H1 (cell line): ENCODE measurements around the gene ZNF608. TPM values are rescaled to one million over a fixed set of nuclear protein-coding genes. Genes with fewer than 3 reads are reported as not detected.

Experiments used
- CTCF ChIA-PET: fragments of 300-600 bp; sonication (Branson Sonifier 250); formaldehyde crosslinking; loops from one replicate; lab custom pipeline; 2021; ENCODE audit not compliant: partially characterized antibody; lab: Charles Lee
- POLR2A ChIA-PET: fragments of 300-600 bp; sonication (Branson Sonifier 250); formaldehyde crosslinking; loops from one replicate; lab custom pipeline; 2021; ENCODE audit warnings: inconsistent platforms; ENCODE audit not compliant: partially characterized antibody; lab: Charles Lee
- DNase-seq, 2 experiments: peaks; one replicate each; pipeline versions ENCODE4 v3.0.0 to v3.0.0-alpha.2; 2010 to 2022; ENCODE audit warnings: low spot score in 2 of 2, low read depth in 1 of 2, mixed read lengths in 1 of 2
- FAIRE-seq: peaks from 2 replicates; lab custom pipeline; 2011; peaks lifted over from hg19 to GRCh38; lab: Jason Lieb, UNC
- H2AFZ ChIP-seq: 2 replicates; pipeline ENCODE4 v1.8.1; 2012; ENCODE audit warnings: low read length, inconsistent platforms
- H2AK5ac ChIP-seq: 2 replicates; pipeline ENCODE4 v1.6.1; 2013; ENCODE audit warnings: low read depth, low read length
- H2BK120ac ChIP-seq: replicated peaks from 2 replicates; pipeline ENCODE3; 2013; ENCODE audit warnings: low read depth, low read length, inconsistent platforms
- H2BK12ac ChIP-seq: 2 replicates; pipeline ENCODE4 v1.6.1; 2013; ENCODE audit warnings: low read depth, low read length
- H2BK15ac ChIP-seq: 2 replicates; pipeline ENCODE4 v1.6.1; 2013; ENCODE audit warnings: low read length
- H2BK20ac ChIP-seq: 2 replicates; pipeline ENCODE4 v1.6.1; 2013; ENCODE audit warnings: low read length
- H2BK5ac ChIP-seq: 2 replicates; pipeline ENCODE4 v1.6.1; 2013; ENCODE audit warnings: low read depth, low read length
- H3K14ac ChIP-seq: 2 replicates; pipeline ENCODE4 v1.6.1; 2013; ENCODE audit warnings: inconsistent platforms; ENCODE audit not compliant: insufficient read length
- H3K18ac ChIP-seq: 2 replicates; pipeline ENCODE4 v1.6.1; 2013; ENCODE audit warnings: low read length; ENCODE audit errors: extremely low read depth
- H3K23ac ChIP-seq: 2 replicates; pipeline ENCODE4 v1.6.1; 2013; ENCODE audit warnings: inconsistent platforms; ENCODE audit not compliant: insufficient read length
- H3K23me2 ChIP-seq: 2 replicates; pipeline ENCODE4 v1.6.1; 2013; ENCODE audit warnings: low read depth, low read length
- H3K27ac ChIP-seq: 2 replicates; pipeline ENCODE4 v1.6.1; 2011; ENCODE audit warnings: low read depth, low read length, inconsistent platforms
- H3K27me3 ChIP-seq, 4 experiments: replicated peaks in 1 of 4; 1 replicate in 1 of 4; 2 replicates in 3 of 4; pipeline versions ENCODE4 v1.6.1 to v1.8.1; 2011 to 2013; ENCODE audit warnings: low read length in 3 of 4, mild to moderate bottlenecking in 3 of 4, inconsistent platforms in 2 of 4, mixed read lengths in 2 of 4, moderate library complexity in 1 of 4; ENCODE audit not compliant: control insufficient read depth in 3 of 4, insufficient read depth in 3 of 4; ENCODE audit errors: extremely low read depth in 1 of 4
- H3K36me3 ChIP-seq, 4 experiments: 2 replicates each; pipeline versions ENCODE4 v1.6.1 to v1.8.1; 2011 to 2013; ENCODE audit warnings: mild to moderate bottlenecking in 4 of 4, low read length in 3 of 4, moderate library complexity in 2 of 4, control low read depth in 1 of 4, inconsistent platforms in 1 of 4; ENCODE audit not compliant: insufficient read depth in 4 of 4, control insufficient read depth in 2 of 4
- H3K4ac ChIP-seq: replicated peaks from 2 replicates; pipeline ENCODE3; 2013; ENCODE audit warnings: low read length, low read depth, mixed read lengths, inconsistent platforms; ENCODE audit not compliant: insufficient read length
- H3K4me1 ChIP-seq, 4 experiments: replicated peaks in 1 of 4; 1 replicate in 1 of 4; 2 replicates in 3 of 4; pipeline versions ENCODE4 v1.6.1 to v1.8.1; 2011 to 2013; ENCODE audit warnings: low read length in 3 of 4, inconsistent platforms in 2 of 4, mixed read lengths in 1 of 4; ENCODE audit not compliant: insufficient read depth in 4 of 4, control insufficient read depth in 3 of 4
- H3K4me2 ChIP-seq, 2 experiments: 2 replicates each; pipeline versions ENCODE4 v1.6.1 to v1.8.1; 2011 to 2013; ENCODE audit warnings: low read depth in 2 of 2, low read length in 2 of 2, control low read depth in 1 of 2, inconsistent platforms in 1 of 2, mild to moderate bottlenecking in 1 of 2; ENCODE audit not compliant: insufficient read depth in 1 of 2
- H3K4me3 ChIP-seq, 4 experiments: fragments of 200-600, 300-600 bp in 1 of 4; sonication (generic), shearing (Covaris generic), sonication (Bioruptor Twin) in 1 of 4; 2 replicates each; pipeline versions ENCODE4 v1.5.1 to v1.8.1; 2011 to 2016; ENCODE audit warnings: low read length in 4 of 4, low read depth in 3 of 4, control low read depth in 2 of 4, inconsistent platforms in 2 of 4, mild to moderate bottlenecking in 2 of 4, mixed read lengths in 1 of 4, moderate library complexity in 1 of 4; ENCODE audit not compliant: insufficient read depth in 2 of 4; ENCODE audit errors: extremely low read depth in 1 of 4
- H3K56ac ChIP-seq: replicated peaks from 2 replicates; pipeline ENCODE3; 2013; ENCODE audit warnings: low read depth, mild to moderate bottlenecking, mixed read lengths, low read length, inconsistent platforms; ENCODE audit not compliant: insufficient read length
- H3K79me1 ChIP-seq: 2 replicates; pipeline ENCODE4 v1.6.1; 2013; ENCODE audit warnings: low read depth, low read length, control low read depth
- H3K79me2 ChIP-seq, 2 experiments: 2 replicates each; pipeline versions ENCODE4 v1.6.1 to v1.8.1; 2012 to 2013; ENCODE audit warnings: low read length in 2 of 2, mild to moderate bottlenecking in 2 of 2, inconsistent platforms in 1 of 2; ENCODE audit not compliant: insufficient read depth in 2 of 2, control insufficient read depth in 1 of 2
- H3K9ac ChIP-seq, 4 experiments: replicated peaks in 1 of 4; 1 replicate in 1 of 4; 2 replicates in 3 of 4; pipeline versions ENCODE4 v1.6.1 to v1.8.1; 2011 to 2013; ENCODE audit warnings: low read depth in 3 of 4, low read length in 3 of 4, control low read depth in 2 of 4, mild to moderate bottlenecking in 2 of 4, moderate library complexity in 2 of 4, inconsistent platforms in 1 of 4; ENCODE audit errors: extremely low read depth in 1 of 4
- H3K9me3 ChIP-seq, 2 experiments: 2 replicates each; pipeline versions ENCODE4 v1.6.1 to v1.8.1; 2012 to 2013; ENCODE audit warnings: mild to moderate bottlenecking in 2 of 2, moderate library complexity in 2 of 2, control low read depth in 1 of 2, inconsistent platforms in 1 of 2, low read depth in 1 of 2, low read length in 1 of 2, mixed read lengths in 1 of 2; ENCODE audit not compliant: insufficient read depth in 2 of 2
- H4K20me1 ChIP-seq, 2 experiments: replicated peaks in 1 of 2; 2 replicates each; pipeline versions ENCODE3 to v1.8.1; 2011 to 2013; ENCODE audit warnings: inconsistent platforms in 2 of 2, low read length in 2 of 2, mild to moderate bottlenecking in 1 of 2; ENCODE audit not compliant: insufficient read depth in 2 of 2, control insufficient read depth in 1 of 2
- H4K5ac ChIP-seq: 2 replicates; pipeline ENCODE4 v1.6.1; 2013; ENCODE audit warnings: low read length, low read depth, mixed read lengths, inconsistent platforms; ENCODE audit not compliant: insufficient read length
- H4K8ac ChIP-seq: 2 replicates; pipeline ENCODE4 v1.8.0; 2013; ENCODE audit warnings: mild to moderate bottlenecking, moderate library complexity, low read length, inconsistent platforms; ENCODE audit not compliant: insufficient read depth; ENCODE audit errors: extremely low read depth
- H4K91ac ChIP-seq: replicated peaks from 2 replicates; pipeline ENCODE3; 2013; ENCODE audit warnings: low read length, mixed read lengths, inconsistent platforms; ENCODE audit not compliant: insufficient read length
- FOSL1 ChIP-seq: IDR thresholded peaks from 2 replicates; pipeline ENCODE4 v1.6.1; 2011; ENCODE audit warnings: mild to moderate bottlenecking, low read depth, low read length, moderate library complexity; ENCODE audit not compliant: insufficient read depth
- RNF2 ChIP-seq: fragments of 200-900, 300-1000 bp; sonication (generic); IDR thresholded peaks from 2 replicates; pipeline ENCODE4 v1.7.1; 2016; ENCODE audit warnings: borderline replicate concordance, low read depth, mild to moderate bottlenecking, antibody characterized with exemption, low read length; ENCODE audit not compliant: poor library complexity, severe bottlenecking; ENCODE audit errors: missing control alignments
- WGBS, 2 experiments: shearing (Covaris generic) in 1 of 2; methylation state at CpG; one replicate each; pipeline versions ENCODE4 v1.1.6 to v1.1.7; 2013 to 2015; ENCODE audit warnings: low lambda C conversion rate in 2 of 2, mixed read lengths in 2 of 2, inconsistent platforms in 1 of 2, low coverage in 1 of 2, missing lambda C conversion rate in 1 of 2; ENCODE audit not compliant: insufficient replicate concordance in 2 of 2, insufficient coverage in 1 of 2, insufficient read length in 1 of 2; ENCODE audit errors: extremely low coverage in 1 of 2, missing lambda C conversion rate in 1 of 2; 5-methylcytosine and 5-hydroxymethylcytosine counted together
- polyA plus RNA-seq, 7 experiments: library from polyadenylated mRNA; depleted of rRNA in 3 of 7; stranded (reverse) in 5 of 7; unstranded in 2 of 7; fragments of >200 nt in 5 of 7; fragments of 200-250 nt in 2 of 7; gene quantifications; 1 replicate in 5 of 7; 2 replicates in 1 of 7; 4 replicates in 1 of 7; pipeline versions ENCODE4 v1.2.1 to v1.2.3, GENCODE V29; 2011 to 2013; ENCODE audit warnings: missing spikeins in 2 of 7, mixed read lengths in 2 of 7
- total RNA-seq: library from RNA; stranded (reverse); fragmentation: NEBNext Ultra II Directional; extraction: Animal tissue kit (Norgen Biotek cat#: 25700); gene quantifications from 2 replicates; pipeline ENCODE4 v1.2.1, GENCODE V29; 2021

ZNF608 gene
- total and polyA plus RNA-seq, 2 of the 8 experiments (the other 6 are each of a cell fraction or from before 2014, with no cell fraction given), result 17.2 to 40.8 TPM

GRCh38 chr5:124718380-124718789, 28.1 kb downstream of the ZNF608 start:
- Histone ChIP-seq H2AK5ac (no peak overlapping the region), H2BK12ac (no peak overlapping the region), H3K4me3 (no peak overlapping the region), H3K79me1 (peaks cover 2% of the 10 kb centered on the region; the same call in 1 of the 2 replicates), H3K56ac (no peak overlapping the region), H2AFZ (no peak overlapping the region), H3K27me3 (no peaks in the 10 kb centered on the region), H4K5ac (no peak overlapping the region), H3K27ac (no peak overlapping the region), H3K4me2 (no peak overlapping the region), H3K9me3 (no peaks in the 10 kb centered on the region), H4K8ac (no peak overlapping the region), H3K4ac (no peak overlapping the region)
- no peak for DNase-seq
- TF ChIP-seq RNF2 (no peak), FOSL1 (no peak)
- TF ChIP-seq, all 59 proteins: peak for 0
- ChIA-PET CTCF (interaction anchor here (0.7 to 1.9 kb wide), 2 partner anchors 10 to 25 kb away, joined by 3 to 8 read pairs; no protein-coding TSS in a partner anchor), POLR2A (interaction anchor here (1.9 kb wide), 1 partner anchor 19 kb away, joined by 6 read pairs; no protein-coding TSS in a partner anchor)
- no peak for FAIRE-seq
- Histone ChIP-seq H3K4me1 (peaks cover 0 to 13% (median 5%) of the 10 kb centered on the region in 4 experiments; a peak in 5 of 7 replicates), H2BK5ac (no peak overlapping the region), H3K9ac (no peak overlapping the region), H2BK15ac (no peak overlapping the region), H3K23ac (no peak overlapping the region), H4K20me1 (peaks cover 2 to 4% of the 10 kb centered on the region in 2 experiments), H3K14ac (no peak overlapping the region), H2BK120ac (no peak overlapping the region), H3K36me3 (no peaks in the 10 kb centered on the region), H3K18ac (no peak overlapping the region), H4K91ac (no peak overlapping the region), H2BK20ac (no peak overlapping the region), H3K23me2 (no peaks in the 10 kb centered on the region), H3K79me2 (peaks cover 8 to 98% of the 10 kb centered on the region in 2 experiments)
- 98% methylated on average over 2 of the region's 2 CpGs; no CpG with 5 or more reads in 1 of the 2 experiments for WGBS, 2 experiments
